ENCODE measurements around the gene COL13A1.

GRCh38 chr10:69895759-69896158 lies 94.1 kb downstream of the COL13A1 start:
- TF ChIP-seq, protein P1, sequence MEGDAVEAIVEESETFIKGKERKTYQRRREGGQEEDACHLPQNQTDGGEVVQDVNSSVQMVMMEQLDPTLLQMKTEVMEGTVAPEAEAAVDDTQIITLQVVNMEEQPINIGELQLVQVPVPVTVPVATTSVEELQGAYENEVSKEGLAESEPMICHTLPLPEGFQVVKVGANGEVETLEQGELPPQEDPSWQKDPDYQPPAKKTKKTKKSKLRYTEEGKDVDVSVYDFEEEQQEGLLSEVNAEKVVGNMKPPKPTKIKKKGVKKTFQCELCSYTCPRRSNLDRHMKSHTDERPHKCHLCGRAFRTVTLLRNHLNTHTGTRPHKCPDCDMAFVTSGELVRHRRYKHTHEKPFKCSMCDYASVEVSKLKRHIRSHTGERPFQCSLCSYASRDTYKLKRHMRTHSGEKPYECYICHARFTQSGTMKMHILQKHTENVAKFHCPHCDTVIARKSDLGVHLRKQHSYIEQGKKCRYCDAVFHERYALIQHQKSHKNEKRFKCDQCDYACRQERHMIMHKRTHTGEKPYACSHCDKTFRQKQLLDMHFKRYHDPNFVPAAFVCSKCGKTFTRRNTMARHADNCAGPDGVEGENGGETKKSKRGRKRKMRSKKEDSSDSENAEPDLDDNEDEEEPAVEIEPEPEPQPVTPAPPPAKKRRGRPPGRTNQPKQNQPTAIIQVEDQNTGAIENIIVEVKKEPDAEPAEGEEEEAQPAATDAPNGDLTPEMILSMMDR (IDR thresholded peaks at IDR 0.05) = no peak
- TF ChIP-seq POLR2A (IDR thresholded peaks at IDR 0.05) = no peak

Measured in vagina (tissue), 2 donors.